WTC11 (cell line): Measurements from ENCODE around the gene CSNK2A1. TPM values are rescaled to one million over a fixed set of nuclear protein-coding genes. Genes with fewer than 3 reads are reported as not detected.

Source experiments
- ATAC-seq: fragments of 200-7000 bp; cut with Tn5 transposase; 2 replicates; pipeline ENCODE4 v1.10.0; 2021; ENCODE audit warnings: mild to moderate bottlenecking, moderate library complexity
- CTCF ChIA-PET: fragments of 300-600 bp; sonication (Branson Sonifier 250); formaldehyde crosslinking; loops from one replicate; lab custom pipeline; 2021; ENCODE audit warnings: antibody characterized with exemption; lab: Charles Lee
- POLR2A ChIA-PET: fragments of 350-600 bp; sonication (Branson Sonifier 250); formaldehyde crosslinking; loops from one replicate; lab custom pipeline; 2021; ENCODE audit warnings: antibody characterized with exemption; lab: Charles Lee
- DNase-seq: peaks from one replicate; pipeline ENCODE4 v3.0.0; 2021; ENCODE audit warnings: low spot score
- H3K27ac Mint-ChIP-seq: 2 replicates; pipeline ENCODE4 v1.8.0; 2021; ENCODE audit warnings: mixed read lengths
- H3K27me3 Mint-ChIP-seq: 2 replicates; pipeline ENCODE4 v1.8.0; 2021; ENCODE audit warnings: low read depth, mild to moderate bottlenecking, moderate library complexity, mixed read lengths
- H3K36me3 Mint-ChIP-seq: 2 replicates; pipeline ENCODE4 v1.8.0; 2021; ENCODE audit warnings: mixed read lengths
- H3K4me1 Mint-ChIP-seq: 2 replicates; pipeline ENCODE4 v1.8.0; 2022; ENCODE audit warnings: mixed read lengths
- H3K4me3 Mint-ChIP-seq: 2 replicates; pipeline ENCODE4 v1.8.0; 2021; ENCODE audit warnings: mild to moderate bottlenecking, moderate library complexity, mixed read lengths
- H3K9me3 Mint-ChIP-seq: 2 replicates; pipeline ENCODE4 v1.8.0; 2021; ENCODE audit warnings: mixed read lengths
- ESRRA ChIP-seq: sonication (generic); formaldehyde crosslinking; IDR thresholded peaks from 2 replicates; pipeline ENCODE4 v1.8.1; 2022; ENCODE audit warnings: mild to moderate bottlenecking, missing genetic modification reagents, borderline replicate concordance
- GABPB1 ChIP-seq: sonication (generic); formaldehyde crosslinking; IDR thresholded peaks from 2 replicates; pipeline ENCODE4 v1.8.1; 2023; ENCODE audit warnings: mild to moderate bottlenecking, missing genetic modification reagents
- KAT7 ChIP-seq: sonication (generic); formaldehyde crosslinking; IDR thresholded peaks from 2 replicates; pipeline ENCODE4 v1.8.1; 2023; ENCODE audit warnings: missing genetic modification reagents, mild to moderate bottlenecking, borderline replicate concordance
- MYBL2 ChIP-seq: sonication (generic); formaldehyde crosslinking; IDR thresholded peaks from 2 replicates; pipeline ENCODE4 v1.8.1; 2023; ENCODE audit warnings: mild to moderate bottlenecking, moderate library complexity, missing genetic modification reagents
- NFATC4 ChIP-seq: fragments of 250-450 bp; sonication (Bioruptor Pico); IDR thresholded peaks from 2 replicates; pipeline ENCODE4 v1.9.0; 2021; ENCODE audit warnings: mild to moderate bottlenecking
- RELA ChIP-seq: sonication (generic); formaldehyde crosslinking; IDR thresholded peaks from 2 replicates; pipeline ENCODE4 v1.8.1; 2022; ENCODE audit warnings: missing genetic modification reagents, mild to moderate bottlenecking, borderline replicate concordance
- ZNF232 ChIP-seq: sonication (generic); formaldehyde crosslinking; IDR thresholded peaks from 2 replicates; pipeline ENCODE4 v1.8.0; 2022; ENCODE audit warnings: mild to moderate bottlenecking, missing genetic modification reagents
- total RNA-seq: library from RNA; stranded (reverse); gene quantifications from 3 replicates; pipeline ENCODE4 v1.2.3, GENCODE V29; 2021
- TF ChIP-seq, protein P1 (sequence below): sonication (generic); formaldehyde crosslinking; IDR thresholded peaks from 2 replicates; pipeline ENCODE4 v1.8.1; 2022; ENCODE audit warnings: missing genetic modification reagents, borderline replicate concordance
- TF ChIP-seq, protein P2 (sequence below): sonication (generic); formaldehyde crosslinking; IDR thresholded peaks from 2 replicates; pipeline ENCODE4 v1.8.0; 2022; ENCODE audit warnings: mild to moderate bottlenecking, missing genetic modification reagents
- TF ChIP-seq, protein P3 (sequence below): sonication (generic); formaldehyde crosslinking; IDR thresholded peaks from 2 replicates; pipeline ENCODE4 v1.8.1; 2023; ENCODE audit warnings: mild to moderate bottlenecking, missing genetic modification reagents
- TF ChIP-seq, protein P4 (sequence below): sonication (generic); formaldehyde crosslinking; IDR thresholded peaks from 2 replicates; pipeline ENCODE4 v1.8.0; 2023; ENCODE audit warnings: mild to moderate bottlenecking, missing genetic modification reagents
- TF ChIP-seq, protein P5 (sequence below): fragments of 250-450 bp; sonication (Bioruptor Pico); IDR thresholded peaks from 2 replicates; pipeline ENCODE4 v1.8.0; 2021; ENCODE audit warnings: mild to moderate bottlenecking

Gene CSNK2A1
- total RNA-seq, 1 experiment from 2014 or later: 235 TPM

DNA sequence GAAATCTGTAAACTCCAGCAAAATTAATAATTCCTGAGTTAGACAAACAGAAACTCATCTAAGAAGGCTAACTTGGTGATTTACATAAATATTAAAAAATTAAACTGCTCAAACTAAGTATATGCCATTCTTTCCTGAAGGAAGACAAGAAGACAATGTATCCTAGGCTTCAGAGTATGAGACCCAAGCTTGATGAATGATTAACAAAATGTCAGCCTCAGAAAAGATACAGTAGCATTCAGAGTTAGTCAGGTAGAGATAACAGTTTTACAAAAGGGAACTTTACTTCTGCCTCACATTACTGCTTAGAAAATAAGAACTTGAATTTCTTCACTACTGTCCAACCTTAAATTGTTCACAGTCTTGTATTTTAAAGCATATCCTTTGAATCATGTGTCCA, 12.0 kb downstream of the CSNK2A1 start (continued):
- no peak for TF ChIP-seq RELA (CRISPR knock-in tag)
- no peak for TF ChIP-seq MYBL2 (CRISPR knock-in tag)
- no peak for TF ChIP-seq NFATC4 (CRISPR knock-in tag)
- TF ChIP-seq ZNF232: no peak
- TF ChIP-seq, protein P1, sequence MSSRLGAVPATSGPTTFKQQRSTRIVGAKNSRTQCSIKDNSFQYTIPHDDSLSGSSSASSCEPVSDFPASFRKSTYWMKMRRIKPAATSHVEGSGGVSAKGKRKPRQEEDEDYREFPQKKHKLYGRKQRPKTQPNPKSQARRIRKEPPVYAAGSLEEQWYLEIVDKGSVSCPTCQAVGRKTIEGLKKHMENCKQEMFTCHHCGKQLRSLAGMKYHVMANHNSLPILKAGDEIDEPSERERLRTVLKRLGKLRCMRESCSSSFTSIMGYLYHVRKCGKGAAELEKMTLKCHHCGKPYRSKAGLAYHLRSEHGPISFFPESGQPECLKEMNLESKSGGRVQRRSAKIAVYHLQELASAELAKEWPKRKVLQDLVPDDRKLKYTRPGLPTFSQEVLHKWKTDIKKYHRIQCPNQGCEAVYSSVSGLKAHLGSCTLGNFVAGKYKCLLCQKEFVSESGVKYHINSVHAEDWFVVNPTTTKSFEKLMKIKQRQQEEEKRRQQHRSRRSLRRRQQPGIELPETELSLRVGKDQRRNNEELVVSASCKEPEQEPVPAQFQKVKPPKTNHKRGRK (CRISPR knock-in tag): no peak
- TF ChIP-seq, protein P2, sequence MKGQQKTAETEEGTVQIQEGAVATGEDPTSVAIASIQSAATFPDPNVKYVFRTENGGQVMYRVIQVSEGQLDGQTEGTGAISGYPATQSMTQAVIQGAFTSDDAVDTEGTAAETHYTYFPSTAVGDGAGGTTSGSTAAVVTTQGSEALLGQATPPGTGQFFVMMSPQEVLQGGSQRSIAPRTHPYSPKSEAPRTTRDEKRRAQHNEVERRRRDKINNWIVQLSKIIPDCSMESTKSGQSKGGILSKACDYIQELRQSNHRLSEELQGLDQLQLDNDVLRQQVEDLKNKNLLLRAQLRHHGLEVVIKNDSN (CRISPR knock-in tag): no peak

DNA sequence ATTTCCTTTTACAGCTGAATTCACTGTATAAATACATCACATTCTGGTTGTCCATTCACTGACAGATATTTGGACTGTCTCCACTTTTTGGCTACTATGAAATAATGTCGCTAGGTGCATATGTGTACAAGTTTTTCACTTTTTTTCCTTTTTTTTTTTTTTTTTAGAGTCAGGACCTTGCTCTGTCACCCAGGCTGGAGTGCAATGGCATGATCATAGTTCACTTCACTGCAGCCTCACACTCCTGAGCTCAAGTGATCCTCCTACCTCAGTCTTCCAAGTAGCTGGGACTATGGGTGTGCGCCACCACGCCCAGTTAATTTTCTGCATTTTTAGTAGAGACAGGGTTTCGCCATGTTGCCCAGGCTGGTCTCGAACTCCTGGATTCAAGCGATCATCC, 13.3 kb downstream of the CSNK2A1 start:
- H3K27ac Mint-ChIP-seq: no peak overlapping the region
- peaks cover 39% of the 10 kb centered on the region for H3K4me1 Mint-ChIP-seq
- no peak overlapping the region for H3K4me3 Mint-ChIP-seq
- POLR2A ChIA-PET: interaction anchor here (0.7 kb wide), 1 partner anchor 14 kb away, joined by 4 read pairs; no protein-coding TSS in a partner anchor
- DNase-seq: no peak
- no peak for ATAC-seq
- peaks cover 20% of the 10 kb centered on the region for H3K36me3 Mint-ChIP-seq
- H3K27me3 Mint-ChIP-seq: no peaks in the 10 kb centered on the region
- CTCF ChIA-PET: interaction anchor here (0.6 kb wide), 1 partner anchor 175 kb away, joined by 5 read pairs; no protein-coding TSS in a partner anchor
- H3K9me3 Mint-ChIP-seq: peaks cover 8% of the 10 kb centered on the region; the same call in 1 of the 2 replicates
- TF ChIP-seq, protein P3, sequence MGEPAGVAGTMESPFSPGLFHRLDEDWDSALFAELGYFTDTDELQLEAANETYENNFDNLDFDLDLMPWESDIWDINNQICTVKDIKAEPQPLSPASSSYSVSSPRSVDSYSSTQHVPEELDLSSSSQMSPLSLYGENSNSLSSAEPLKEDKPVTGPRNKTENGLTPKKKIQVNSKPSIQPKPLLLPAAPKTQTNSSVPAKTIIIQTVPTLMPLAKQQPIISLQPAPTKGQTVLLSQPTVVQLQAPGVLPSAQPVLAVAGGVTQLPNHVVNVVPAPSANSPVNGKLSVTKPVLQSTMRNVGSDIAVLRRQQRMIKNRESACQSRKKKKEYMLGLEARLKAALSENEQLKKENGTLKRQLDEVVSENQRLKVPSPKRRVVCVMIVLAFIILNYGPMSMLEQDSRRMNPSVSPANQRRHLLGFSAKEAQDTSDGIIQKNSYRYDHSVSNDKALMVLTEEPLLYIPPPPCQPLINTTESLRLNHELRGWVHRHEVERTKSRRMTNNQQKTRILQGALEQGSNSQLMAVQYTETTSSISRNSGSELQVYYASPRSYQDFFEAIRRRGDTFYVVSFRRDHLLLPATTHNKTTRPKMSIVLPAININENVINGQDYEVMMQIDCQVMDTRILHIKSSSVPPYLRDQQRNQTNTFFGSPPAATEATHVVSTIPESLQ (CRISPR knock-in tag): no peak
- TF ChIP-seq, protein P4, sequence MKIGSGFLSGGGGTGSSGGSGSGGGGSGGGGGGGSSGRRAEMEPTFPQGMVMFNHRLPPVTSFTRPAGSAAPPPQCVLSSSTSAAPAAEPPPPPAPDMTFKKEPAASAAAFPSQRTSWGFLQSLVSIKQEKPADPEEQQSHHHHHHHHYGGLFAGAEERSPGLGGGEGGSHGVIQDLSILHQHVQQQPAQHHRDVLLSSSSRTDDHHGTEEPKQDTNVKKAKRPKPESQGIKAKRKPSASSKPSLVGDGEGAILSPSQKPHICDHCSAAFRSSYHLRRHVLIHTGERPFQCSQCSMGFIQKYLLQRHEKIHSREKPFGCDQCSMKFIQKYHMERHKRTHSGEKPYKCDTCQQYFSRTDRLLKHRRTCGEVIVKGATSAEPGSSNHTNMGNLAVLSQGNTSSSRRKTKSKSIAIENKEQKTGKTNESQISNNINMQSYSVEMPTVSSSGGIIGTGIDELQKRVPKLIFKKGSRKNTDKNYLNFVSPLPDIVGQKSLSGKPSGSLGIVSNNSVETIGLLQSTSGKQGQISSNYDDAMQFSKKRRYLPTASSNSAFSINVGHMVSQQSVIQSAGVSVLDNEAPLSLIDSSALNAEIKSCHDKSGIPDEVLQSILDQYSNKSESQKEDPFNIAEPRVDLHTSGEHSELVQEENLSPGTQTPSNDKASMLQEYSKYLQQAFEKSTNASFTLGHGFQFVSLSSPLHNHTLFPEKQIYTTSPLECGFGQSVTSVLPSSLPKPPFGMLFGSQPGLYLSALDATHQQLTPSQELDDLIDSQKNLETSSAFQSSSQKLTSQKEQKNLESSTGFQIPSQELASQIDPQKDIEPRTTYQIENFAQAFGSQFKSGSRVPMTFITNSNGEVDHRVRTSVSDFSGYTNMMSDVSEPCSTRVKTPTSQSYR: no peak

DNA sequence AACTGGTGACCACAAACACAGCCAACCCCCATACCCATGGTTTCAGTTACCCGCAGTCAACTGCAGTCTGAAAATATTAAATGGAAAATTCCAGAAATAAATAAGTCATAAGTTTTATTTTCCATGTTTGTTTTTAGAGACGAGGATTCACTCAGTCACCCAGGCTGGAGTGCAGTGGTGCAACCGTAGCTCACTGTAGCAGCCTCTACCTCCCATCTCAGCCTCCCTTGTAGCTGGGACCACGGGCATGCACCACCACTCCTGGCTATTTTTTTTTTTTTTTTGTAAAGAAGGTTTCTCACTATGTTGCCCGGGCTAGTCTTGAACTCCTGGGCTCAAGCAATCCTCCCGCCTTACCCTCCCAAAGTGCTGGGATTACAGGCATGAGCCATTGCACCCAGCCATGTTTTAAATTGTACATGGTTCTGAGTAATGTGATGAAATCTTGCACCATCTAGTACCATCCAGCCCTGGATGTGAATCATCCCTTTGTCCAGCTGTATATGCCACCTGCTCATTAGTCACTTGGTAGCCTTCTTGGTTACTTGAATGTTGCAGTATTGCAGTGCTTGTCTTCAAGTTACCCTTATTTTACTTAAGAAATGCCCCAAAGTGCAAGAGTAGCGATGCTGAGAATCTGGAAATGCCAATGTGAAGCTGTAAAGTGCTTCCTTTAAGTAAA, 14.5 kb downstream of the CSNK2A1 start:
- Mint-ChIP-seq H3K4me1 (peaks cover 28% of the 10 kb centered on the region), H3K27me3 (no peaks in the 10 kb centered on the region), H3K27ac (no peak overlapping the region), H3K4me3 (no peak overlapping the region), H3K9me3 (peaks cover 8% of the 10 kb centered on the region; the same call in 1 of the 2 replicates), H3K36me3 (peaks cover 23% of the 10 kb centered on the region)
- no peak for DNase-seq
- CTCF ChIA-PET: no interaction called here
- no peak for ATAC-seq
- POLR2A ChIA-PET: no interaction called here
- TF ChIP-seq, protein P5, sequence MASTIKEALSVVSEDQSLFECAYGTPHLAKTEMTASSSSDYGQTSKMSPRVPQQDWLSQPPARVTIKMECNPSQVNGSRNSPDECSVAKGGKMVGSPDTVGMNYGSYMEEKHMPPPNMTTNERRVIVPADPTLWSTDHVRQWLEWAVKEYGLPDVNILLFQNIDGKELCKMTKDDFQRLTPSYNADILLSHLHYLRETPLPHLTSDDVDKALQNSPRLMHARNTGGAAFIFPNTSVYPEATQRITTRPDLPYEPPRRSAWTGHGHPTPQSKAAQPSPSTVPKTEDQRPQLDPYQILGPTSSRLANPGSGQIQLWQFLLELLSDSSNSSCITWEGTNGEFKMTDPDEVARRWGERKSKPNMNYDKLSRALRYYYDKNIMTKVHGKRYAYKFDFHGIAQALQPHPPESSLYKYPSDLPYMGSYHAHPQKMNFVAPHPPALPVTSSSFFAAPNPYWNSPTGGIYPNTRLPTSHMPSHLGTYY: no peak
- TF ChIP-seq GABPB1 (peak; percentile 97), ESRRA (CRISPR knock-in tag) (no peak)

DNA sequence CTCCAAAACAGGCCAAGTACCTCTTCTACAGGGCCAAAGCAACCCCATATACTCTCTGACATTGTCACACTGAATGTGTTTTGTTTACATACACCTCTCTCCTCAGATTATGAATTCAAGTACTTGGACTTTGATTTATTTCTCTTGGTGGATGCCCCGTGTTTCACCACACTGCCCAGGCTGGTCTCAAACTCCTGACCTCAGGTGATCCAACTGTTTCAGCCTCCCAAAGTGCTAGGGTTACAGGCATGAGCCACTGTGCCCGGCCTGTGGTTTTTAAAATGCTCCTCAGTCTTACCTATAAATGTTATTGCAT, 16.1 kb downstream of the CSNK2A1 start:
- Mint-ChIP-seq H3K4me3 (no peak overlapping the region), H3K9me3 (peaks cover 8% of the 10 kb centered on the region; the same call in 1 of the 2 replicates), H3K36me3 (peaks cover 31% of the 10 kb centered on the region)
- ATAC-seq: no peak
- CTCF ChIA-PET: no interaction called here
- no peak for TF ChIP-seq KAT7 (CRISPR knock-in tag)
- TF ChIP-seq, all 79 proteins: peak for 0
- no peak for DNase-seq
- H3K4me1 Mint-ChIP-seq: peaks cover 15% of the 10 kb centered on the region
- H3K27ac Mint-ChIP-seq: peak overlapping the region; percentile 36; the same call in 1 of the 2 replicates
- POLR2A ChIA-PET: no interaction called here
- H3K27me3 Mint-ChIP-seq: no peaks in the 10 kb centered on the region
